HG03575 (cell line): ENCODE measurements around the gene DLEC1.

Experiments
- ATAC-seq: cut with Tn5 transposase; IDR thresholded peaks from one replicate; pipeline ENCODE4 v1.9.1; 2021; ENCODE audit not compliant: unreplicated experiment, insufficient number of reproducible peaks, low FRiP score; ENCODE audit errors: extremely low read depth

The DLEC1 gene

DNA sequence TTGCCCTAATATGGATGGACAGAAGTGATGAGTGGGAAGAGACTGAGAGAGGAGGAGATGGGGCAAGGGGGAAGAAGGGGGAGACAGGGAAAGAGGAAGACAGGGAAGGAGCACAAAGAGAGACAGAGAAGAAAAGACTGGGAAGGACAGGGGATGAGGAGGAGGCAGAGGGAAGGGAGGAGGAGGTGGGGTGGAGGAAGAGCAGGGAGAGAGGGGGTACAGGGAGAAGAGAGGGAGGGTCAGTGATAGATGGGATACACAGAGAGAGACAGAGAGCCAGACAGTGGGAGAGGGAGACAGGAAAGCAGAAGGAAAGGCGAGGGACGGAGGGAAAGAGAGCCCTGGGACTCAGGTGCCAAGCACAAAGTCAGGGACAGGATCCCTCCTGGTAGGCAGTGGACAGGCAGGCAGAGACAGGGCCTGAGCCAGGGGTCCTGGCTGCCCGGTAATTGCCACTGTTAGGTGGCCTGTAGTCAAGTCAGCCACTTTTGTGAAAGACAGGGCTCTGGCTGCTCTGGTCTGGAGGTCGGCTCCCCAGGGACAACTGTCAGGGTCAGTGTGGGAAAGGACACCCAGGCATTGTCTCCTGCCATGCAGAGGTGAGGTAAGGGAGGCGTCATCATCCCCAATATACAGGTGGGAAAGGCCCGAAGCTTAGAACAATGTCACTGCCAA lies 38.6 kb upstream of the DLEC1 start:
- no peak for ATAC-seq

- no peak for ATAC-seq
Observed at GRCh38 chr3:38000965-38001455, 38.0 kb upstream of the DLEC1 start.

DNA sequence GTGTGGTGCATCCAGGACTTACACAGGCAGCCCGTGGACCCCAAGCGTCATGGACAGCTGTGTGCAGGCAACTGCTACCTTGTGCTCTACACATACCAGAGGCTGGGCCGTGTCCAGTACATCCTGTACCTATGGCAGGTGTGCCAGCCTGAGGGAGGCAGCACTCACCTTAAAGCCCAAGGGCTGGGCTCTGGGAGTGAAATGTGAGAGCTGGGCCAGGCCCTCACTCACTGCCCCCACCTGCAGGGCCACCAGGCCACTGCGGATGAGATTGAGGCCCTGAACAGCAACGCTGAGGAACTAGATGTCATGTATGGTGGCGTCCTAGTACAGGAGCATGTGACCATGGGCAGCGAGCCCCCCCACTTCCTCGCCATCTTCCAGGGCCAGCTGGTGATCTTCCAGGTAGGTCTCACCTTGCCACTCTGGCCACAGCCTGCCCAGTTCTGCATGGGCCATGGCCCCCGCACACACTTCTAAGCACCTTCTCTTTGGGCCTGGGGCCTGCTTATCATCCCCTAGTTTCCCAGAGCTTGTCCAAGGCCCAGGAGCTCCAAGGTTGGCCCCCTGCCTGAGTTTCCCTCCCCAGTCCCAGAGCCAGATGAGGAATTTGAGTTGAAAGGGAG lies 37.4 kb upstream of the DLEC1 start:
- ATAC-seq, result no peak

- ATAC-seq, result no peak
Observed at GRCh38 chr3:38002291-38002876, 36.6 kb upstream of the DLEC1 start.

DNA sequence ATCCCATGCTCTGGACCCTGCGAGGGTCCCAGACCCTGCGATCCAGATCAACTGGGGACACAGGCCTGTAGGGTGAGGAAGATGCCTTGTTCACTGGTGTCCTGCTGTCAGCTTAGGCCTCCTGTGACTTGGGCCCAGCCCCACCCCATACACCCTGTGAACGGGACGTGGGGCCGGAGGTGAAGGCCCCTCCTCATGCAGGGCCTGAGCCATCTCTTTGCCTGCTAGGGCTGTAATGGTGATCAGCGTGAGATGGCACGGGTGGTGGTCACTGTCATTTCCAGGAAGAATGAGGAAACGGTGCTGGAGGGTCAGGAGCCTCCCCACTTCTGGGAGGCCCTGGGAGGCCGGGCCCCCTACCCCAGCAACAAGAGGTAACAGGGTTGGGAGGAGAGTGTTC lies 36.1 kb upstream of the DLEC1 start:
- no peak for ATAC-seq

DNA sequence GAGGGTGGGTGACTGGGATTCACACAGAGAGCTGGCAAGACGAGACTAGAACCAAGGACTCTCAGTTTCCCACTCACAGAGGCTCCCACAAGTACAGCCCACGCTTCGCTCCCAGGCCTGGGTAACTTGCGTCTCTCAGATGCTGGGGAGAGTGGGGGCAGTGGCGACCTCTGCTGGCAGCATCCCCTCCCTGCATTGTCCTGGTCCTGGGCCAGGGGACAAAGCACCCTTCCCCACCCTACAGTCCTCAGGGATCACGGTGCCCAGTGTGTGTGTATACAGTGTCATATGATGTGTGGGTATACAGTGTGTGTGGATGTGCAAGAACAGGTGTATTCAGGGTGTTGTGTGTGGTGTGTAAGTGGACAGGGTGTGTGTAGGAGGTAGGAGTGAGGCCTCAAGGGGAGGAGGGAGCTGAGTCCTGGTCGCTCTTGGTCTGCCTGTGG lies 35.6 kb upstream of the DLEC1 start:
- ATAC-seq, result no peak

GRCh38 chr3:38003817-38004414 lies 35.1 kb upstream of the DLEC1 start:
- ATAC-seq, result no peak

DNA sequence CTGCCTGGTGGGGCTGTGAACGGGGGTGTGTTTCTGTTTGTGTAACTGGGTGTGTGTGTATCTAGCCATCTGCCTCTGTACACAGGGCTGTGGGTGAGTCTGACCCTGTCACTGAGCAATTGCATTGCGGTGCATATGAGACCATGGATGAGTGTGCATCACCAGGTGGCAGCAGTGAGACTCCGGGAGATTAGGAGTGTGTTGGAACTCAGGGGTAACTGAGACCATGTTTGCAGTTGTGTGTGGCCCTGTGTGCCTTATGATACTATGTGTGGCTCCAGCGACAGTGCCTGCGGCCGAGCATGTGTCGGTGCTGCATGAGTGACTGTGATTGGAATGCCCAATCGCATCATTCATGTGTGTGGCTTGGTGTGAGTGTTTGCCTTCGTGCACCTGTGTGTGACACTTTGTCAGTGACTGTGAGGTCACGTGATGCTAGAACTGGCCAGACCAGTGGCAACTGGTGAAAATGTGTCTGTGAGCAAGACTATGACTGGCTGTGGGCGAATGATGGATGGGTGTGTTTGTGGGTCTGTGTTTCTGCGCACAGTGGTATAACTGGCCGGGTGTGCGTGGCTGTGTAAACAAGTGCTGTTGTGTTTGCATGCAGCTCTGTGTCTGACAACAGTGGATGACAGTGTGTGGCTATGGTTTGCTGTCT lies 34.5 kb upstream of the DLEC1 start:
- no peak for ATAC-seq

DNA sequence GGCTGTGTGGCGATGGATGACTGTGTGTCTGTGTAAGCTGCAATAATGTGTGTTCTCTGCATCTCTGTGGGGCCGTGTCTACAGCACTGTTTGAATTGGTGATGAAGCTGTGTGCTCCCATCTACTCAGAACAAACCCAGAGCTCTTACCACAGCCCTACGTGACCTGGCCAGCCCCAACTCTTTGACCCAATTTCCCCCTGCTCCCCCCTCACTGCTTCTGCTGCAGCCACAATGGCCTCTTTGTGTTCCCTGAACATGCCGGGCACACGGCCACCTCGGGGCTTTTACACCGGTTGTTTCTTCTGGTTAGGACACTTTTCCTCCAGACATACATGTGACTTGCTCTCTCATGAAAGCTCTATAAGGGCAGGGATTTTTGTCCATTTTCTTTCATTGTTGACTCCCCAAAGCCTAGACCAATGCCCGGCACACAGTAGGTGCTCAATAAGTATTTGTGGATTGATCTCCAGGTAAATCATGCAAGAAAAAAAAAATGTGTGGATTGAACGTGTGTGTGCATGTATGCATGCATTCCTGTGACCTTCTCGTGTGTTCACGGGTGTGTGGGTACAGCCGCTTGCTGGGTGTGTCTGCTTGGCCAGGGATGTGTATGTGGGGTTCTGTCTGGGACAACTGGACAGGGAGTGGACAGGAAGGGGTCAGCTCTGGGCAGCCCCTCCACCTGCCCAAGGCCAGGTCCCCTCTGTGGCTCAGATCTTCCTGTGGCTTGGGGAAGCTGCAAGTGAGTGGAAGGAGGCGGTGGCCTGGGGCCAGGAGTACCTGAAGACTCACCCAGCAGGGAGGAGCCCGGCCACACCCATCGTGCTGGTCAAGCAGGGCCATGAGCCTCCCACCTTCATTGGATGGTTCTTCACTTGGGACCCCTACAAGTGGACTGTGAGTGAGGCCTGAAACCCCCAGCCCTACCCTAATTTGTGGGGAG lies 33.7 kb upstream of the DLEC1 start:
- no peak for ATAC-seq

DNA sequence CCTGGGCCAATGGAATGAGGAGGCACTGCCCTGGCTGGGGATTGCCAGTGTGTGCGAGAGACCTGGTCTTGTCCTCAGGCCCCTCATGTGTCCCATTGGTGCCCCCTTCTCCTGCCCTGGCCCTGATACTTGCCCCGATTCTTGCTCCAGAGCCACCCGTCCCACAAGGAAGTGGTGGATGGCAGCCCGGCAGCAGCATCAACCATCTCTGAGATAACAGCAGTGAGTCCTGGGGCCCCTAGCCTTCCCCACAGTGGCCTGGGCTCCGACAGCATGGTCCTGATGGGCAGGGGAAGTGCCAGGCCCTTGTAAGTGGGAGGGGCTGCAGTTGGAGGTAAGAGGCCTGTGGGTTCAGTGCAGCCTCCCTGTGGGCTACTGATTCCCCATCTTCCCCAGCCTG lies 33.0 kb upstream of the DLEC1 start:
- ATAC-seq, result no peak

DNA sequence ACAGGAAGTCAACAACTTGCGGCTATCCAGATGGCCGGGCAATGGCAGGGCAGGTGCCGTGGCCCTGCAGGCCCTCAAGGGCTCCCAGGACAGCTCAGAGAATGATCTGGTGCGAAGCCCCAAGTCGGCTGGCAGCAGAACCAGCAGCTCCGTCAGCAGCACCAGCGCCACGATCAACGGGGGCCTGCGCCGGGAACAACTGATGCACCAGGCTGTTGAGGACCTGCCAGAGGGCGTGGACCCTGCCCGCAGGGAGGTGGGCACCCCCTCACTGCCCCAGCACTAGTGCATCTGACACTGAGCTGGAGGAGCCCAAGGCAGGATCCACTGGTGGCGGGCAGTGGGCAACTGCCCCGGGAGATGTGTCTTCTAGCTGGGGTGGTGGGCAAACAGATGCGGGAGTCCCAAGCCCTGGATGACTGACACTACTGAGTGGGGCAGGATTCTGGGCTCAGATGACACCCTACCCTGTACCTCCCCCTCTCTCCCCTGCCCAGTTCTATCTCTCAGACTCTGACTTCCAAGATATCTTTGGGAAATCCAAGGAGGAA lies 32.5 kb upstream of the DLEC1 start:
- no peak for ATAC-seq

DNA sequence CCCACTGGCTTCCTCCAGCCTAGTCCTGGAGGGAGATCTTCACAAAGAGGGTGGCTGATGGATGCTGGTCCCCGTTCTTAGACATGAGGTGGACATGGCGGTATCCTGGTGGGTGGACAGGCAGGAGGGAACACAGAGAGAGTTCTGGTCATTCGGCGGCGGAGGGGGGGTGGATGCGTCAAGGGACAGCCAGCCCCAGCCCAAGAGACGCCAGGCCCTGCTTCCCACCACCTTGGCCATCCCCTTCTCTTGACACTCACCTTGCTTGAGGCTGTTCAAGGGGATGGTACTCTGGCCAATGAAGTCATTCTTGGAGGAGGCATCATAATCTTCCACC lies 31.3 kb upstream of the DLEC1 start:
- no peak for ATAC-seq

- ATAC-seq, result no peak
Observed at GRCh38 chr3:38008191-38008701, 30.8 kb upstream of the DLEC1 start.

DNA sequence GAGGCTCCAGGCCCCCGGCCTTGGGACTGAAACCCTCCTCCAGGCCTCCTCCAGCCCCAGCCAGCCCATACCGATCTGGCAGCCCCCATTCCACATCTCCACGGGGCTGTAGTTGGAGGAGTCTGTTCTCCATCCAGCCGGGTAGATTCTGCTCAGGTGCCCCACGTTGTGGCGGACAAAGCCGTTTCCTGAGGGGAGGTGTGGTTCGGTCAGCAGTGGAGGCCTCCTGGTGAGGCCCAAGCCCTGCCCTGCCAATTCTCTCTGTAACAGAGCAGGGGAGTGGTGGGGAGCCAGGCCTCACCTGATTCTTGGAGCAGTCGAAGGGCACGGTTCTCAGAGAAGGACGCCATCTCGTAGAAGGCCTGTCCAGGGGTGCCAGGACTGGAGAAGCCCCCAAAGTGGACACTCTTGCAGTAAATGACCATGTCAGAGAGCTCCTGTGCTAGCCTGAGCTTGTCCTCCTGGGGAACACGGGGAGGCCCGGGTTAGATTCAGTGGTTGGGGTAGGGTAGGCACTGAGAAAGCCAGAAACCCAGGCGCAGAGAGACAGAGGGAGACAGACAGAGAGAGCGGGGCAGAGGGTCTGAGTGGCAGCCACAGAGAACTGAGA lies 29.9 kb upstream of the DLEC1 start:
- no peak for ATAC-seq

DNA sequence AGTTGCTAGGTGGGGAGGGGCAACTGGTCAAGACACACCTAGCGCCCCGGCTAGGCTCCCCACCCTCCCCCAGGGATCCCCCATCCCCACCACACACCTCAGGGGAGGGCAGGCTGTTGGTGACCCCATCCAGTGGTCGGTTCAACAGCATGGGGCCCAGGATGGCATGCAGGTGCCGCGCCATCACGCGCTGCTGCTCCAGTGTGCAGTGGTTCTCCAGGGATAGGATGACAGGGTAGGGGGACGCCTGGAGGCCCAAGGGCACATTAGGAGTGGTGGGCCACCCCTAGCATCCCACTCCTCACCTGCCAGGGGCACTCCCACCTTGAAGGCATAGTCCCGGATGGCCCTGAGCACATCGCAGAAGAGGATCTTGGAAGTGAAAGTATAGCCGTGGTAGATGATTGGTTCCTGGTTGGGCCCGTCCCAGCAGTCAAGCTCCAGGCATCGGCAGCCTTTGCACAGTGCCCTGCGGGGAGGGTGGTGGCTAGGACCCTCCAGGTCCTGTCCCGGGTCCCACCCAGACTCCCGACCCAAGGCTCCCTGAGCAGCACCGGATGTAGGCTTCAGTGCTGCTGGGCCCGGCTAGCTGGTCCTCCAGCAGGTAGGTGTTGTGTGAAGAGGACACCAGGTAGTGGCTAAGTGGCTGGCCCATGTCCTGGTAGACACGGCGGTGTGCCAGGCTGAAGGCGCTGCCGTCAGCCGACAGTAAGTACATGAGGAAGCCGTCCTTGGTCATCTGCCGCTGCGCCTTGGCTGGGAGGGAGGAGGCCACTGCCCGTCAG lies 29.0 kb upstream of the DLEC1 start:
- no peak for ATAC-seq

DNA sequence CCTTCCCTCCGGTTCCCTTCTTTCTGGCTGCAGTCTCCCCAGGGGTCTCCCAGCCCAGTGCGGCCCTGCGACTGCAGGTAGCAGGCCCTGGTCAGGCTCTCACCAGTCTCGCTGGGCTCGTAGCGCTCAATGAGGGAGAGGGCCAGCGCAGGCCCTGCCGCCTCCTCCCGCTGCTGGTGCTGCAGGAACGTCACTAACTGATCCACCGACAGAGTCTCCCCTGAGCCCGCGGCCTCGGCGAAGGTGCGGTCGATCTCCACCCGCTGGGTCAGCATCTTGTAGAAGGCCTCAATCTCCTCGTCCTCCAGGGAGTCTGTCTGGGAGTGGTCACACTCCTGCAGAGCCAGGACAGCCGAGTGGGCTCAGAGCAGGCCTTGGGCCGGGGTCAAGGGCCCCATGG lies 27.9 kb upstream of the DLEC1 start:
- ATAC-seq, result no peak

GRCh38 chr3:38015485-38015884 lies 23.5 kb upstream of the DLEC1 start:
- no peak for ATAC-seq
